ENCODE results near the gene TGFBR3L. TPM values are rescaled to one million over a fixed set of nuclear protein-coding genes. Genes with fewer than 3 reads are reported as not detected.
A peak's percentile ranks its signal among the peaks of the same experiment; 100 is the strongest.
"Not testable (repeated sequence)": the region's sequence is repeated elsewhere in the genome, so short reads cannot be mapped to it uniquely, and the experiment has no call there.

The TGFBR3L gene
- total RNA-seq, 1 donor from 2014 or later, result 7.1 TPM

GRCh38 chr19:7915250-7916102, 846 bp downstream of the TGFBR3L start:
- peaks cover 27 to 28% of the 10 kb centered on the region in 2 donors for H3K36me3 ChIP-seq
- DNase-seq (ENCODE audit: low spot score in 2 of 2), result no peak
- peaks cover 13% of the 10 kb centered on the region for H3K27me3 ChIP-seq
- H3K4me3 ChIP-seq, result peak overlapping the region in 1 of 2 donors; percentile 62
- TF ChIP-seq CTCF (IDR thresholded peaks at IDR 0.05), result no peak
- peaks cover 21 to 22% of the 10 kb centered on the region in 2 donors for H3K4me1 ChIP-seq
- H3K9me3 ChIP-seq, result no peaks in the 10 kb centered on the region
- intact Hi-C loops (cut with DNase I), result loop anchor here (5.0 kb wide), 1 partner anchor 88 kb away; no protein-coding TSS in a partner anchor
- no peak overlapping the region for H3K27ac ChIP-seq

GRCh38 chr19:7916103-7916954, 1.7 kb downstream of the TGFBR3L start:
- peaks cover 26 to 27% of the 10 kb centered on the region in 2 donors for H3K4me1 ChIP-seq
- intact Hi-C loops (cut with DNase I), result loop anchor here (5.0 kb wide), 1 partner anchor 89 kb away; no protein-coding TSS in a partner anchor

GRCh38 chr19:7916955-7917266, 2.3 kb downstream of the TGFBR3L start:
- Histone ChIP-seq H3K4me1 (peaks cover 32% of the 10 kb centered on the region in 2 donors), H3K36me3 (peaks cover 14% of the 10 kb centered on the region in 2 donors), H3K27ac (peak overlapping the region; percentile 11 to 44), H3K9me3 (no peaks in the 10 kb centered on the region), H3K4me3 (peak overlapping the region; percentile 45 to 62), H3K27me3 (peaks cover 13% of the 10 kb centered on the region)
- TF ChIP-seq CTCF (IDR thresholded peaks at IDR 0.05), result no peak
- intact Hi-C loops (cut with DNase I), result loop anchor here (5.0 kb wide), 1 partner anchor 90 kb away; no protein-coding TSS in a partner anchor
- no peak for DNase-seq (ENCODE audit: low spot score in 2 of 2)

More at GRCh38 chr19:7916103-7916954, 1.7 kb downstream of the TGFBR3L start:
- Histone ChIP-seq H3K27ac (no peak overlapping the region), H3K36me3 (peaks cover 18 to 20% of the 10 kb centered on the region in 2 donors), H3K9me3 (no peaks in the 10 kb centered on the region), H3K27me3 (peaks cover 13% of the 10 kb centered on the region), H3K4me3 (peak overlapping the region; percentile 45 to 62)
- DNase-seq (ENCODE audit: low spot score in 2 of 2), result no peak
- TF ChIP-seq CTCF (IDR thresholded peaks at IDR 0.05), result no peak

GRCh38 chr19:7917267-7918061, 2.8 kb downstream of the TGFBR3L start:
- H3K4me1 ChIP-seq, result peaks cover 36 to 37% of the 10 kb centered on the region in 2 donors
- intact Hi-C loops (cut with DNase I), result loop anchor here (5.0 kb wide), 1 partner anchor 90 kb away; no protein-coding TSS in a partner anchor

GRCh38 chr19:7918062-7918614, 3.5 kb downstream of the TGFBR3L start:
- intact Hi-C loops (cut with DNase I), result loop anchor here (5.0 kb wide), 1 partner anchor 91 kb away; no protein-coding TSS in a partner anchor
- H3K4me1 ChIP-seq, result peaks cover 36 to 39% of the 10 kb centered on the region in 2 donors
- not testable (repeated sequence) for H3K27ac ChIP-seq

More at GRCh38 chr19:7917267-7918061, 2.8 kb downstream of the TGFBR3L start:
- peak; percentile 56 to 66 (median 56) for TF ChIP-seq CTCF (IDR thresholded peaks at IDR 0.05)
- Histone ChIP-seq H3K27ac (peak overlapping the region; percentile 11 to 44), H3K27me3 (peaks cover 13% of the 10 kb centered on the region), H3K9me3 (no peaks in the 10 kb centered on the region), H3K36me3 (peaks cover 13 to 14% of the 10 kb centered on the region in 2 donors), H3K4me3 (peak overlapping the region; percentile 29 to 62)
- no peak for DNase-seq (ENCODE audit: low spot score in 2 of 2)

More at GRCh38 chr19:7918062-7918614, 3.5 kb downstream of the TGFBR3L start:
- Histone ChIP-seq H3K36me3 (peaks cover 6 to 14% of the 10 kb centered on the region in 2 donors), H3K27me3 (peaks cover 13% of the 10 kb centered on the region), H3K4me3 (peak overlapping the region; percentile 29 to 62)
- DNase-seq (ENCODE audit: low spot score in 2 of 2); H3K9me3 ChIP-seq: not testable (repeated sequence)

Measured in ascending aorta (tissue), 2 donors.